T-helper 1 cell treated with Interleukin-12 subunit alpha and Interleukin-12 subunit beta and Interleukin-4 antibody, amounts not matched to agents 30 ng/mL and 1 ng/mL, for 36 hours (primary cell): Measurements from ENCODE around the gene NRXN2. TPM values are rescaled to one million over a fixed set of nuclear protein-coding genes. Genes with fewer than 3 reads are reported as not detected.

ENCODE experiments used
- intact Hi-C: fragments of 100-400 bp; cut with micrococcal nuclease; formaldehyde crosslinking; loops from one replicate; pipeline ENCODE4 v1.15.1; 2024
- total RNA-seq: library from RNA; stranded (reverse); gene quantifications from 2 replicates; pipeline ENCODE4 v1.2.3, GENCODE V29; 2022

Gene NRXN2
- total RNA-seq, 1 donor from 2014 or later: 1.3 TPM

GRCh38 chr11:64556721-64557250 is 166.2 kb downstream of the NRXN2 start:
- intact Hi-C loops: no loop called here

Other genes with a start within 250 kb of the NRXN2 start
- not detected in 2 replicates for gene SLC22A11, start 167.3 kb downstream of the NRXN2 start, total RNA-seq
- gene SLC22A12, start 132.0 kb downstream of the NRXN2 start, total RNA-seq: not detected in 2 replicates
- gene RASGRP2, start 20.9 kb upstream of the NRXN2 start, total RNA-seq: 189 and 192 TPM in 2 replicates
- 7.3 and 8.6 TPM in 2 replicates for gene PYGM, start 36.8 kb upstream of the NRXN2 start, total RNA-seq
- gene SF1, start 55.3 kb upstream of the NRXN2 start, total RNA-seq: 485 and 486 TPM in 2 replicates
- 79.2 and 80.7 TPM in 2 replicates for gene MAP4K2, start 80.0 kb upstream of the NRXN2 start, total RNA-seq
- gene MEN1, start 87.4 kb upstream of the NRXN2 start, total RNA-seq: 28.7 TPM in 2 replicates
- 0.42 and 1.0 TPM in 2 replicates for gene CDC42BPG, start 121.5 kb upstream of the NRXN2 start, total RNA-seq
- gene EHD1, start 155.4 kb upstream of the NRXN2 start, total RNA-seq: 133 and 145 TPM in 2 replicates
- 30.3 and 31.3 TPM in 2 replicates for gene ATG2A, start 194.0 kb upstream of the NRXN2 start, total RNA-seq
- gene PPP2R5B, start 201.5 kb upstream of the NRXN2 start, total RNA-seq: 17.0 and 18.6 TPM in 2 replicates
- gene GPHA2, start 212.7 kb upstream of the NRXN2 start, total RNA-seq: not detected in 2 replicates
- gene MAJIN, start 248.9 kb upstream of the NRXN2 start, total RNA-seq: not detected in 2 replicates